ENCODE results near the gene NUDT19. TPM values are rescaled to one million over a fixed set of nuclear protein-coding genes. Genes with fewer than 3 reads are reported as not detected.
"Not testable (repeated sequence)": the region's sequence is repeated elsewhere in the genome, so short reads cannot be mapped to it uniquely, and the experiment has no call there.

The NUDT19 gene
- total RNA-seq, 4 donors from 2014 or later, result 6.1 to 13.6 (median 9.0) TPM

- TF ChIP-seq, protein P1, sequence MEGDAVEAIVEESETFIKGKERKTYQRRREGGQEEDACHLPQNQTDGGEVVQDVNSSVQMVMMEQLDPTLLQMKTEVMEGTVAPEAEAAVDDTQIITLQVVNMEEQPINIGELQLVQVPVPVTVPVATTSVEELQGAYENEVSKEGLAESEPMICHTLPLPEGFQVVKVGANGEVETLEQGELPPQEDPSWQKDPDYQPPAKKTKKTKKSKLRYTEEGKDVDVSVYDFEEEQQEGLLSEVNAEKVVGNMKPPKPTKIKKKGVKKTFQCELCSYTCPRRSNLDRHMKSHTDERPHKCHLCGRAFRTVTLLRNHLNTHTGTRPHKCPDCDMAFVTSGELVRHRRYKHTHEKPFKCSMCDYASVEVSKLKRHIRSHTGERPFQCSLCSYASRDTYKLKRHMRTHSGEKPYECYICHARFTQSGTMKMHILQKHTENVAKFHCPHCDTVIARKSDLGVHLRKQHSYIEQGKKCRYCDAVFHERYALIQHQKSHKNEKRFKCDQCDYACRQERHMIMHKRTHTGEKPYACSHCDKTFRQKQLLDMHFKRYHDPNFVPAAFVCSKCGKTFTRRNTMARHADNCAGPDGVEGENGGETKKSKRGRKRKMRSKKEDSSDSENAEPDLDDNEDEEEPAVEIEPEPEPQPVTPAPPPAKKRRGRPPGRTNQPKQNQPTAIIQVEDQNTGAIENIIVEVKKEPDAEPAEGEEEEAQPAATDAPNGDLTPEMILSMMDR (IDR thresholded peaks at IDR 0.05), result no peak
- no peak for TF ChIP-seq POLR2AphosphoS5 (IDR thresholded peaks at IDR 0.05)
- TF ChIP-seq POLR2A (IDR thresholded peaks at IDR 0.05), result no peak
- TF ChIP-seq EP300 (IDR thresholded peaks at IDR 0.05), result no peak
- H3K4me3 ChIP-seq, result no peak overlapping the region
- peaks cover 0 to 63% of the 10 kb centered on the region in 2 donors for H3K36me3 ChIP-seq
- H3K4me1 ChIP-seq, result no peaks in the 10 kb centered on the region
- ATAC-seq, result no peak
- no peaks in the 10 kb centered on the region for H3K9me3 ChIP-seq
- no peak overlapping the region for H3K27ac ChIP-seq
- H3K27me3 ChIP-seq, result no peaks in the 10 kb centered on the region
- 82 to 83% methylated on average over 4 to 6 of the region's 6 CpGs for WGBS, 2 donors (ENCODE audit: low coverage in 1 of 2)
Observed at GRCh38 chr19:32711747-32712146, 20.1 kb downstream of the NUDT19 start.

GRCh38 chr19:32716203-32716602 is 24.6 kb downstream of the NUDT19 start:
- H3K36me3 ChIP-seq, result peaks cover 0 to 52% of the 10 kb centered on the region in 2 donors
- not testable (repeated sequence) for H3K4me1 ChIP-seq, H3K27me3 ChIP-seq, H3K4me3 ChIP-seq, H3K27ac ChIP-seq, ATAC-seq, H3K9me3 ChIP-seq
- 99 to 100% methylated on average over 3 to 7 of the region's 7 CpGs for WGBS, 2 donors (ENCODE audit: low coverage in 1 of 2)

GRCh38 chr19:32717496-32717895 is 25.9 kb downstream of the NUDT19 start:
- Histone ChIP-seq H3K4me1 (peaks cover 0 to 7% (median 0%) of the 10 kb centered on the region in 3 donors), H3K36me3 (peaks cover 0 to 40% of the 10 kb centered on the region in 2 donors), H3K9me3 (no peaks in the 10 kb centered on the region), H3K4me3 (no peak overlapping the region), H3K27me3 (no peaks in the 10 kb centered on the region), H3K27ac (no peak overlapping the region)
- 21 to 23% methylated on average over 3 of the region's 5 CpGs for WGBS, 2 donors (ENCODE audit: low coverage in 1 of 2)
- ATAC-seq, result no peak
- TF ChIP-seq POLR2A (IDR thresholded peaks at IDR 0.05), result no peak
- TF ChIP-seq POLR2AphosphoS5 (IDR thresholded peaks at IDR 0.05), result no peak
- TF ChIP-seq EP300 (IDR thresholded peaks at IDR 0.05), result no peak
- TF ChIP-seq, protein P1 (IDR thresholded peaks at IDR 0.05), result no peak

DNA sequence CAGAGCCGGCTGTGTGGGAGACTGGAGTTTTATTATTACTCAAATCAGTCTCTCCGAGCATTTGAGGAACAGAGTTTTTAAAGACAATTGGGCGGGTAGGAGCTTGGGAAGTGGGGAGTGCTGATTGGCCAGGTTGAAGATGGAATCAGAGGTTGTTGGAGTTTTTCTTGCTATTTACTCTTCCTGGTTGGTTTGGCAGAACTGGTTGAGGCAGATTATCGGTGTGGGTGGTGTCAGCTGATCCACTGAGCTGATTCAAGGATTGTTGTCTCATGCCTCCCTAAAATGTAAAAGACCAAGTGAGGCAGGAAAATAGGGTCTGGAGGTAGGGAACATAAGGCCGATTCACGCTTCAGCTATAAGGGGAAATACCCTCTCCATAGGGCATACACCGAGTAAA is 26.7 kb downstream of the NUDT19 start:
- no peak overlapping the region for H3K27ac ChIP-seq
- TF ChIP-seq, protein P1 (IDR thresholded peaks at IDR 0.05), result no peak
- TF ChIP-seq POLR2A (IDR thresholded peaks at IDR 0.05) (no peak), EP300 (IDR thresholded peaks at IDR 0.05) (no peak), POLR2AphosphoS5 (IDR thresholded peaks at IDR 0.05) (no peak)
- no peaks in the 10 kb centered on the region for H3K9me3 ChIP-seq
- H3K36me3 ChIP-seq, result peaks cover 0 to 32% of the 10 kb centered on the region in 2 donors
- no peak for ATAC-seq
- H3K4me1 ChIP-seq, result peaks cover 0 to 7% (median 0%) of the 10 kb centered on the region in 3 donors
- 88 to 97% methylated on average over 5 to 7 of the region's 7 CpGs for WGBS, 2 donors (ENCODE audit: low coverage in 1 of 2)
- no peaks in the 10 kb centered on the region for H3K27me3 ChIP-seq
- H3K4me3 ChIP-seq, result no peak overlapping the region

DNA sequence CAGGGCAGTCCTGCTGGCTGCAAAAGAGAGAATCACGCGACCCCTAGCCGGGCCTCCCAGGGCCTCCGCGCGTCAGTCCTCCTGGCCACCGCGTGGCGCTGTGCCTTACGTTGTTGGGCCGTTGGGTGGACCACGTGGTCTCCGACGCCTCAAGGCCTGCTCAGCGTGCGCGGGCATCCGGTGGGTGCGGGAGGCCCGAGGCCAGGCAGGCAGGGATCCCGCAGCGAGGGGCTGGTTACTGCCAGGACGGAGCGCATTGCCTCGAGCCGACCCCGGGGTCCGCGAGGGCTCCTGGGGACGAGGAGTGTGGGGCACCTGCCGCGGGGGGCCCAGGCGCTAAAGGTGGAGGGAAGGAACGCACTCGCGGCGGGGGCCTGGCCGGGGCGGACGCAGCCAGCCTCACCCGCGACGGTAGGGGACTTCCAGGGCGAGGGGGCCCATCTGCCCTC is 28.0 kb downstream of the NUDT19 start, which contains the start of gene TDRD12:
TSS of gene TDRD12 (plus strand) at position 157 of the 449 bp plus-strand sequence. CDS start 306 bp downstream, outside the sequence.
- TF ChIP-seq EP300 (IDR thresholded peaks at IDR 0.05) (no peak), POLR2A (IDR thresholded peaks at IDR 0.05) (no peak), POLR2AphosphoS5 (IDR thresholded peaks at IDR 0.05) (no peak)
- TF ChIP-seq, protein P1 (IDR thresholded peaks at IDR 0.05), result no peak
- no peak for ATAC-seq
- H3K4me3 ChIP-seq, result no peak within 1 kb of the TSS
- H3K36me3 ChIP-seq, result peaks cover 0 to 19% of the 10 kb centered on the region in 2 donors
- no peaks in the 10 kb centered on the region for H3K27me3 ChIP-seq
- H3K27ac ChIP-seq, result no peak within 1 kb of the TSS
- 100% methylated on average over 2 of the region's 44 CpGs; no CpG with 5 or more reads in 1 of the 2 donors for WGBS, 2 donors (ENCODE audit: low coverage in 1 of 2)
- no peaks in the 10 kb centered on the region for H3K9me3 ChIP-seq
- H3K4me1 ChIP-seq, result peaks cover 0 to 7% (median 0%) of the 10 kb centered on the region in 3 donors
